SHP77 treated with DMSO at 0.1 percent for 48 hours (cell line): ENCODE measurements around the gene ARHGEF3.
A peak's percentile ranks its signal among the peaks of the same experiment; 100 is the strongest.

Source experiments
- DNase-seq: peaks from one replicate; lab custom pipeline; 2025; lab: John Stamatoyannopoulos, UW

ARHGEF3 gene, protein sequence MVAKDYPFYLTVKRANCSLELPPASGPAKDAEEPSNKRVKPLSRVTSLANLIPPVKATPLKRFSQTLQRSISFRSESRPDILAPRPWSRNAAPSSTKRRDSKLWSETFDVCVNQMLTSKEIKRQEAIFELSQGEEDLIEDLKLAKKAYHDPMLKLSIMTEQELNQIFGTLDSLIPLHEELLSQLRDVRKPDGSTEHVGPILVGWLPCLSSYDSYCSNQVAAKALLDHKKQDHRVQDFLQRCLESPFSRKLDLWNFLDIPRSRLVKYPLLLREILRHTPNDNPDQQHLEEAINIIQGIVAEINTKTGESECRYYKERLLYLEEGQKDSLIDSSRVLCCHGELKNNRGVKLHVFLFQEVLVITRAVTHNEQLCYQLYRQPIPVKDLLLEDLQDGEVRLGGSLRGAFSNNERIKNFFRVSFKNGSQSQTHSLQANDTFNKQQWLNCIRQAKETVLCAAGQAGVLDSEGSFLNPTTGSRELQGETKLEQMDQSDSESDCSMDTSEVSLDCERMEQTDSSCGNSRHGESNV

GRCh38 chr3:56801662-56802377 lies at the start of gene ARHGEF3:
ARHGEF3 (minus strand) TSS chr3:56801949; CDS start chr3:56801798, 151 bp downstream.
- peak; percentile 67 for DNase-seq

DNA sequence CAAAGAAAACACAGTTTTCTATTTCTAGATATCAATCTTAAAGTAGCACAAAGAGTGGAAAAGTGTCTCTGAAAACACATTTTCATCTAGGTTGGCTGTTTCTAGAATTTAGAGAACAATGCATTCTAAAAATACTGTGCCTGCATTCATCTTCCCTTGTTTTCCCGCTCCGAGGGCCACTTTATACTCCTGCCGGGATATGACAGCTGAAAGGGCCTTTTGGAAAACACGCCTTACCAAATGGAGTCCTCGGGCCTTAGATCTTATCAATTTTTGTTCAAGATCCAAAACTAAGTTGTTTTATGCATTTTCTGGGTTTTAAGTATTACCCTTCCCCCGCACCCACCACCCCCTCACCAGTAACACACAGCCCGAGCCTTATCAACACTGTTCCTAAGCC lies 47.9 kb upstream of the ARHGEF3 start:
- no peak for DNase-seq

DNA sequence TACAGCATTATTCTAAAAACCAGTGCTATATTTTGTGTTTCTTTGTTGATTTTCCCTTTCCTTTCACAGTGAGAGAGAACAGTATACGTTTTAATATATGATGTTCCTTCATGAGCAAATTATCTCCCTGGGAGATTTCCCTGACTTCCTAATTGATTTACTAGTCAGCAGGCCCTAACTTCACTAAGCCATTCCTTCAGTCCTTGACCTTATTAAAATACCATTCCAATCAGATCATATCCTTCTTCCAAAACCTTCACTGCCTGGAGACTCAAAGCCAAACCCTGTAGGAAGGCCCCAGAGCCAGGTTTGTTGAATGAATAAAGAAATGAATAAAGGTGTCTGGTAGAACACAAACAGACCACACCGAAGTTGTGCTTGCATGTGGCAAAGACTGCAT lies 43.8 kb upstream of the ARHGEF3 start:
- DNase-seq: no peak

DNA sequence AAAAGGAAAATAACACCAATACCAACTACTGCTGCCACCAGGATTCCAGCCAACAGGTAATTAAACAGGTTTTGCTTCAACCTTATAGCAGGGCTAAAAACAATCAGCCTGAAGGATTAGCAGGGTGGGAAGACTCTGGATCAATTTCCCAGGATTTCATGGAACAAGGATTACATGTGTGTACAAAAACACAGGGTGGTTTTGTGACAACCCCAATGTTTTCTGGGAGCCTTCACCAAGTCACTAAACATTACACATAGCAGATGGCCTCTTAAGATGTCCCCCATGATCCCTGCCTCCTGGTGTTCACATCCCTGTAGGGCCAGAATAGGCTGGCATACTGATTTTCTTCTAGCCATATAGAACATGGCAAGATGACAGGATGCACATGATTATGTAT lies 42.8 kb upstream of the ARHGEF3 start:
- no peak for DNase-seq

DNA sequence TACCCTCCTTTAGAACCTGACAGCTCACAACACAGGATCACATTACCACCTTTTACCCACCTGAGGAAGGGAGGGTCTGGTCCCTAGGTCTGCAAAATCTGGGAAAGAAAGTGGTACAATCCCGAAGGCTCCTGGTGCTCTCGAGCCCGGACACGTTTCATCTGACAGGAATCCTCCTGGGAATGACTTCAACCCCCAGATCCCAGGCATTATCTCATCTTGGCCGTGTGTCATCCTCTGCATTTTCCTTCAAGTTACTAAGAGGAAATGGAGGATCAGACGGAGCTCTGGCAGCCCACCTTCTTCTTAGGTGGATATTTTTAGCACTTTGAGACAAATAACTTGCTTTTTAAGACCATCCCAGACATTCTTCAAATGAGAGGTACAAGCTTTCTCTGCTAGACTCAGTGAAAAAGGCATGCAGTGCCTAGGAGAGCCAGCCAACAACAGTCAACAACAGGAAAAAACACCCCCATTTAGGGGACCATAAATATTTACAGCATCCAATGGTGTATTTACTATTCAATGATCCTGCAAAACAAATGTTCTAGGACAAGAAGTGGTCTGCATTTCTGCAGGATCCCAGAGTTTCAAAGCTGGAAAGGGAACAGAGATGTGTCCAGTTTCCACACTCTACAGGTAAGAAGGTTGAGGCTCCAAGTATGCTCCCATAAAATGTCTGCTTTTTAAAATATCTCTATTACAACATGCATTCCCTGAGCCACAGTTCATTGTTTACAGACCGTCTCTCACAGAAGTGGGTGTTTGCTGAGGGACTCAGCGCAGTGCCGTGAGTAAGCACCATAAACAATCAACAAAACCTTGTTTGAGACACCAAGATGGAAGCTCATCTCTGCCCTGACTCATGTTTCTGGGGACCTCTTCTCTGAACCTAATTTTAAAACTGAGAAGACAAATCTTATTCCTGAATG lies 38.3 kb upstream of the ARHGEF3 start:
- DNase-seq: no peak

DNA sequence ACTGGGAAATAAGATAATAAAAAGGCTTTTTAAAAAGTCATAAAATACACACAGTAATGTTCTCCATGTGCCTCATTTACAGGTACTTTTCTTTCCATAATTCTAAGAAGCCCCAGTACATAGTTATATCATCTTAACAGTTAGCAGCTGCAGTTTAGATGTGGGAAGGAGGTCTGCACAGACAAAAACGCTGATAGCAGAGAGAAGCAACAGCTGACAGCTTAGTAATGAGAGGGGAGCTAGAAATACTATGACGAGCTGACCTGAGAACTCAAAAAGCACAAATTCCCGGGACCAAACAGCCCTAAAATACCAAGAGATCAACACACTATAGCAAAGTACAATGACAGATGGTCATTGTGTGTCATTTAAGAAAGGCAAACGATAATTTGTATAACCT lies 36.7 kb upstream of the ARHGEF3 start:
- DNase-seq: no peak

- DNase-seq: no peak
Measured at GRCh38 chr3:56837196-56837955, 35.6 kb upstream of the ARHGEF3 start.

DNA sequence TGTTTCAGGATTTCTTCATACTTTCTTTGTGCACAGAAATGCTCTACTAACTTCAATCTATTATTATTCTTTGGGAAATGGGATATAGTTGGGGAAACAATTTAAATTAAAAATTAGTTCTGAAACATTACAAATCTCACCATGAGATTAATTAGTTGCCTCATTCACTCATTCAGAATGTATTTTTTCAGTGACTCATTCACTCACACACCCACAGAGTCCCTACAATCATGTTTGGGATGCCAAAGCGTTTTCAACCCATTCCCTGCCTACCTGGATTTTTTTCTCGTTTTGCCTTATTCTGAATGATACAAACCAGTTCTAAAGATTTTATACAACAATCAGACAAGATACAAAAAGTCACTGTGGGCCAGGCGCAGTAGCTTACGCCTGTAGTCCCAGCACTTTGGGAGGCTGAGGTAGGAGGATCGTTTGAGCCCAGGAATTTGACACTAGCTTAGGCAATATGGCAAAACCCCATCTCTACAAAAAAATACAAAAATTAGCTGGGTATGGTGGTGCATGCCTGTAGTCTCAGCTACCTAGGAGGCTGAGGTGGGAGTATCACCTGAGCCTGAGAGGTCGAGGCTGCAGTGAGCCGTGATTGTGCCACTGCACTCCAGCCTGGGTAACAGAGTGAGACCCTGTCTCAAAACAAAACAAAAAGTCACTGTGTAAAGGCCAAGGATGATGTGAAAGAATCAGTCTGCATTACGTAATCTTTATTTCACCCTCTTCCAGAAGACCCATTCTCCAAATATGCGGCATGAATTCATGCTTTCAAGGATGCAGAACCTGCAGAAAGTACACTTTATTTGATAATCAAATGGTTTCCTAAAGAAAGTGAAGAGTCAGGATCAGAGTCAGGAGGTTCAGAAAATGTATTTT lies 34.8 kb upstream of the ARHGEF3 start:
- no peak for DNase-seq

DNA sequence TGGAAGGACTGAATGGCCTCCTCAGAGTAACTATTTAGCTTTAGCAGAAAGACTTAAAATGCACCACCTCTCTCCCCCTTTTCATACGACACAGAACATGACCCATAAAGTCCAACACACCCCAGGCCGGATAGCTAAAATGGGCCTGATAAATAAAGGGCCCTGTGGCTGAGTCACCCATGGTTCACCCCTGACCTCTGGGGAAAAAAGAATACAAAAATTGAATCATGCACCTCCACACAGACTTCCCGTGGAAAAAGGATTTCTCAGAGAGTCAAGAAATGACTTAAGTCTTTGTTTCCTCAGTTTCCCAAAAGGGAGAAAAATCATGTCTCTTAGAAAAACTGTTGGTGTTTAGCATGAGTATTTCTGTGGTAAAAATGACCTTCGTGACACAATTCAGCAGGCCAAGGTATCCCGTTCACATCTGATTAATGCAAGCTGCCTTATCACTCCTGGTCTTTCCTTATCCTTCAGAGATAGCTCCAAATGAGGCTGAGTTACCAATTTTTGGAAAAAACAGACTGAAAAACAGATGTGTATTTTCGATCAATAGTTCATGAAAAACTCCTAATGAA lies 34.0 kb upstream of the ARHGEF3 start:
- DNase-seq: no peak

DNA sequence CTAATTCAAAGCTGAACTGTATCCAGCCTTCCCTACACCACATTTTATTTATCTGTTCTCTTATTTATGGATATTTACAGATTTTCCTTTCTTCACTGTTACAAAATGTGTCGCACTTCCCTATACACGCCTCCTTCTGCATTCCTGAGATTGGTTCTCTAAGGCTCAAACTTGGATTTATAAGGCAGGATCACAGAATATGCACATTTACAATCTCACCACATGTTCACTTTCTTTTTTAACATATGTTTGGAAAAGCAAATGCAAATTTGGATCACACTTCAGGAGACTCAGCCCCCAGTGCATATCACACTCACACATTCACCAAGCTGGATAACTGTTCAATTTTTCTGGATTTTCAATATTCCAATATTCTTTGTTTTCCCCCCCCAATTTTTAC lies 31.8 kb upstream of the ARHGEF3 start:
- no peak for DNase-seq

DNA sequence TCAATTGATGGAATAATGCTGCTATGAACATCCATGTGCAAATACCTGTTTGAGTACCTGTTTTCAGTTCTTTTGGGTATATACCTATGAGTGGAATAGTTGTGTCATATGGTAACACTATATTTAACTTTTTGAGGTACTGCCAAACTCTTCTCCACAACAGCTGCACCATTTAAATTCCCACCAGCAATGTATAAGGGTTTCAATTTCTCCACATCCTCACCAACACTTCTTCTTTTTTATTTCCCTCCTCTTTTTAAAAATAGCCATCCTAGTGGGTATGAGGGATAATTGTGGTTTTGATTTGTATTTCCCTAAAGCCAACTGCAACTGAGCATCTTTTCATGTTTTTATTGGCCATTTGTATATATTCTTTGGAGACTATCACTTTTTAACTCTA lies 31.3 kb upstream of the ARHGEF3 start:
- no peak for DNase-seq

- DNase-seq: no peak
Measured at GRCh38 chr3:56831572-56831971, 29.8 kb upstream of the ARHGEF3 start.

GRCh38 chr3:56830884-56831283 lies 29.1 kb upstream of the ARHGEF3 start:
- no peak for DNase-seq

GRCh38 chr3:56829533-56829932 lies 27.8 kb upstream of the ARHGEF3 start:
- no peak for DNase-seq

DNA sequence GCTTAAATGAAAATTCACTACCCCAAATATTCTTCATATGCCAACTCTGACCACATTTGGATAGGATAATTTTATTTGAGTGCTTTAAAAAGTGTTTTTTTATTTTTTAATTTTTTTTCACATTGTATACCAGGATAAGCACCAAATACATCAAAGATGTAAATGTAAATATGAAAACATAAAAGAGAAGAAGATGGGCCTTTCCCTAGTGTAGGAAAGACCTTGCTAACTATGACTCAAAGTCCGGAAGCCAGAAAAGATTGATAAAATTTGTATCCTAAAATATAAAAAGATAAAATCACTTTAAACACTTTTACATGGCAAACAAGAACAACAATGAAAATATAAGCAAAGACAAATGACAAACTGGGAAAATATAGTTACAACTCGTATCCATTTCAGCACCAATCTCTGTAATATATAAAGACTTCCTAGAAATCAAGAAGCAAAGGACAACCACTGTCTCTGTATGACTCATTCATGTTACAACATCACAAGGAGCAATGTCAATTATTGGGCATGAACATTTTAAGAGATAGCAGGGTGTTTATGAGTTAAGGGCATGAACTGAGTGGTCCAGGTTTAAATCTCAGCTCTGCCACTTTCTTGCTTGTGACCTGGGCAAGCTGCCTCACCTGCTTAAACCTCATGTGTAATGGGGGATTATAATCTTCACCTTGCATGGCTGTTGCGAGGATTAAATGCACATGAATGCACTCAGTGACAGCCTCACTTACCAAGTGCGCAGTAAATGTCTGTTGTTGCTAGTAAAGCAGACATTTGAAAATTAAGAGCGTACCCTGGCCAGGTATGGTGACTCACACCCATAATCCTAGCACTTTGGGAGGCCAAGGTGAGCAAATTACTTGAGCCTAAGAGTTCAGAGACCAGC lies 25.3 kb upstream of the ARHGEF3 start:
- no peak for DNase-seq

DNA sequence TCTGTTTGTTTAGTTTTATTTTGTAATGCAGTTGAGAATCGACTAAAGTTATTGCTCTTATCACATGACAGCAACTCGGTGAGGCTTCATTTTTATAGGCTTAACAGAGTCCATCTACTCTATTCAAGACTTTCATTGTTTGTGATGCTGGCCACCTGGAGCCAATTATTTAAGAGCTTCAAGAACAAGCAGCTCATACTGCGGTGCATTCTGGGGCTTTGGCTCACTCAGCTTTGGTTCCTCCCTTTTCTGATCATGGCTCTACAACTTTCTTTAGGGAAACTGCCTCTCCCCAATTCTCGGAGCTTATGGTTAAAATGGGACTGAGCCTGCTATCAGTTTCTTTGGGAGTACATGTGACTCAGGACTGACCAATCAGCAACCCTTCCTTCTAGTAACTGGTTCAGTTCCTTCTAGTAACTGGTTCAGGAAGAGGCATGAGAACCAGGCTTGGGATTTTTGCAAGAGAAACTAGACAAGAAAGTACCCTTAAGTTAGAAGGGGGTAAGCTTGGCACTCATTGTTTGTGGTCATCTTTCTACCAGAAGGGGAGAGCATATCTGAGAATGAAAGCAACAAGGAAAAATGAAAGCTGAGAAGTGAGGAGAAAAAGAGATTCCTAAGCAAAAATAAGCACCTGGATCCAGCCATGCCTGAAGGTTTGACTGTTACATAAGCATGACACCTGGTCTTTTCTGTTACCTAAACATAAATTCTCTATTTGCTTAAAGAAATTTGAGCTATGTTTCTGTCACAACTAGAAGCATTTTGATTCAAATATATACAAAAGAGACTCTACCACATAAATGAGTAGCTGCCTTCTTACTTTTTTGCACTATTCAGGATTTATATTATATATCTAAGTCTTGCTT lies 24.1 kb upstream of the ARHGEF3 start:
- no peak for DNase-seq

DNA sequence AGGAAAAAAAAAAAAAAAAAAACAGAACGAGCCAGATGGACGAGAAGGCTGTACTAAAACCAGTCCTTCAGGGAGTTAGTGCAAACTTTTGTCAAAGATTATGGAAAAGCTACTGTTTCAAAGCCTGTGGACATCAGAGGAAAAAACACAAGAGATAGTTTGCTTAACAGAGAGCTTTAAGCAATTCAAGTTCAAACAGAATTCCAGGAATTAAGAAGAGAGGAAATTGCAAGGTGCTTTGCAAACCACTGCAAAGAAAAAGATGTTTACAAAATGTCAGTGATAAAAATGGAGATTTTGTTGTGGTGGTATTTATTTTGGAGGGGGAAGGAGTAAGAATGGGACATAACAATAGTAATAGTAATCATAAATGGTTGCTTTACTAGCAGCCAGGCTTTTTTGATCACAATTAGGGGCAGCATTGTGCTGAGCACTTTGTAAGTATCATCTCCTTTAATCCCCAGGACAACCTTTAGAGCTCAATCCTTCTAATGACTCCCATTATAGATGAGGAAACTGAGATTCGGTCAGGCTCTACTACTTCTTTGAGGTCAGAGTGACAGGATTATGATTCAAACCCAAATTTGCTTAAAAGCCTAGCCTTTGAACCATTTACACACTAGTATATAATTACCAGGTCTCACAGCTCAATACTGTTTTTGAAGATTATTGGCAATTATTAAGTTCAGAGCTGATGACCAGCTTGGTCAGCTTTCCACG lies 22.4 kb upstream of the ARHGEF3 start:
- no peak for DNase-seq
